HK-2 (cell line): ENCODE data around the gene GAB2.
"Not testable (repeated sequence)": the region's sequence is repeated elsewhere in the genome, so short reads cannot be mapped to it uniquely, and the experiment has no call there.

ENCODE experiments used
- DNase-seq: peaks from one replicate; pipeline ENCODE4 v3.0.0-alpha.2; 2018; ENCODE audit not compliant: unreplicated experiment

The GAB2 gene

DNA sequence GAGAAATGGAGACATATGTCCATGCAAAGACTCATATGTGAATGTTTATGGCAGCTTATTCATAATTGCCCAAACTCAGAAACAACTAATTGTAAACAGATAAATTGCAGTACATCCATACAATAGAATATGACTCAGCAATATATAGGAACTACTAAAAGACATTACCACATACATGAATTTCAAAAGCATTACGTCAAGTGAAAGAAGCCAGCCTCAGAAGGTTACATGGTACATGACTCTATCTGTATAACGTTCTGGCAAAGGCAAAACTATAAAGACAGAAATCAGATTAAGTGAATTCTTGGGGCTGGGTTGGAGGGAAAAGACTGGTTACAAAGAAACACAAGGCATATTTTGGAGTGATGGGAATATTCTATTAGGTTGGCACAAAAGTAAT lies 236.4 kb downstream of the GAB2 start:
- DNase-seq, result no peak

DNA sequence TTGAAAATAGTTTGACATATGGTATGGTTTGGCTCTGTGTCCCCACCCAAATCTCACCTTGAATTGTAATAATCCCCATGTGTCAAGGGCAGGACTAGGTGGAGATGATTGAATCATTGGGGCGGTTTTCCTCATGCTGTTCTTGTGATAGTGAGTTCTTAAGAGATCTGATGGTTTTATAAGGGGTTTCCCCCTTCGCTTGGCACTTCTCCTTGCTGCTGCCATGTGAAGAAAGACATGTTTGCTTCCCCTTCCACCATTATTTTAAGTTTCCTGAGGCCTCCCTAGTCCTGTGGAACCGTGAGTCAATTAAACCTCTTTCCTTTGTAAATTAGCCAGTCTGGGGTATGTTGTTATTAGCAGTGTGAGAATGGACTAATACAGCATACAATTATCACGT lies 236.9 kb downstream of the GAB2 start:
- DNase-seq, result no peak

DNA sequence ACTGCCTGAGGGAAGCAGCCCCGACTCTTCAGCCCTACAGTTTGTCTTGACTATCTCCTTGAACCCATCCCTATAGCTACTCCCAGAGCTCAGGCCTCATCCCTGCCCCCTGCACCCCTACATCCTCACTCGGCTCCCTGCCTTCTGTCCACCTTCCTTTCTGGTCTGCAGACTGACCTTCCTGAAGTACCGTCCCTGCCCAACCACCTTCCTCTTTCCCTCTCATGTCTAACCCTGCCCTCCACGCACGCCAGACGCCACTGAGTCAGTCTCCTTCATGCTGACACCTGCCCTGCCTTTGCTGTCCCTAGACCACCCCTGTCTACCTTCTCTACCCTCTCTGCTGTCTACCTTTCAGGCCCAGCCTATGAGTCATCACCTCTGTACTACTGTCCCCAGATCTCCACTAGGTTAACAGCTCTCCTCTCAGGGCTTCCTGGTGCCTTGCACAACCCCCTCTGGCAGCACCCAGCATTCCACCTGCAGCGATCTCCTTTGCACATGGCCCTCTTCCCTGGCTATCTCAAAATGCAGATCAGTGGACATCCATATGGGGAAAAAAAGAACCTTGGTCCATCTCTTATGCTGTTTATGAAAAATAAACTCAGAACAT lies 238.1 kb downstream of the GAB2 start:
- no peak for DNase-seq

DNA sequence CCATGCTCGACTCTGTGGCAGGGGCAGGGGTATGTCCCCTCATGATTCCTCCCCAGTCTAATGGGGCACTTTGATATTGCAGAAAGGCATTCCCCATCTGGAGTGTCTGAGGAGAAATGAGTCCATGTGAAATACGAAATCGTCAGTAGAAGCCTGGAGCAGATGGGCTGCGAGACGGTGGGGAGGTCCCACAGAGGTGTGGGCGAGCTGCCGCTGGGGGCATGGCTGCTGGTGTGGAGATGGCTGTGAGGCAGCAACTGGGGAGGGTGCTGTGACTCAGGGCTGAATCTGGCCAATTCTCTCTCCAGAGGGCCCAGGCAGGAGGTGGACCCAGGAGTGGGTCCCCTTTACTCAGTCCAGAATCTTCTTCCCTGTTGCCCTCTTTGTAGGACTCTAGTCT lies 240.4 kb downstream of the GAB2 start:
- DNase-seq, result no peak

DNA sequence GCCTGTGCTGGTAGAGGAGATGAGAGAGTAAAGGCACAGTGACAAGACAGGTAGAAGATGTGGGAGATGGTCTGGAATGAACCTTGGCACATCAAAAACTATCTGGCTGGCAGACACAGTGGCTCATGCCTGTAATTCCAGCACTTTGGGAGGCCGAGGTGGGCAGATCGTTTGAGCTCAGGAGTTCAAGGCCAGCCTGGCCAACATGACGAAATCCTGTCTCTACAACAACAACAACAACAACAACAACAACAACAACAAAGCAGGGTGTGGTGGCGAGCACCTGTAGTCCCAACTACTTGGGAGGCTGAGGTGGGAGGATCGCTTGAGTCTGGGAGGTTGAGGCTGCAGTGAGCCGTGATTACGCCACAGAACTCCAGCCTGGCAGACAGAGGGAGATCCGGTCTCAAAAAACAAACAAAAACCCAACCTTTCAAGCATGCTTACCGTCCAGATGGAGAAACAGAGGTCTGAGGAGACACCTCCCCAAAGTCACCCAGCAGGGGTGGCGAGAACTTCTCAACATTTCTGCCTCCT lies 240.9 kb downstream of the GAB2 start:
- no peak for DNase-seq

DNA sequence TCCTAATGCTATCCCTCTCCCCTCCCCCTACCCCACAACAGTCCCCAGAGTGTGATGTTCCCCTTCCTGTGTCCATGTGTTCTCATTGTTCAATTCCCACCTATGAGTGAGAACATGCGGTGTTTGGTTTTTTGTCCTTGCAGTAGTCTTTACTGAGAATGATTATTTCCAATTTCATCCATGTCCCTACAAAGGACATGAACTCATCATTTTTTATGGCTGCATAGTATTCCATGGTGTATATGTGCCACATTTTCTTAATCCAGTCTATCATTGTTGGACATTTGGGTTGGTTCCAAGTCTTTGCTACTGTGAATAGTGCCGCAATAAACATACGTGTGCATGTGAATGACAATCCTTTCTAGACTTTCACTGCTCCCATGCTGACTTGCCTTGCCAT lies 241.8 kb downstream of the GAB2 start:
- not testable (repeated sequence) for DNase-seq

DNA sequence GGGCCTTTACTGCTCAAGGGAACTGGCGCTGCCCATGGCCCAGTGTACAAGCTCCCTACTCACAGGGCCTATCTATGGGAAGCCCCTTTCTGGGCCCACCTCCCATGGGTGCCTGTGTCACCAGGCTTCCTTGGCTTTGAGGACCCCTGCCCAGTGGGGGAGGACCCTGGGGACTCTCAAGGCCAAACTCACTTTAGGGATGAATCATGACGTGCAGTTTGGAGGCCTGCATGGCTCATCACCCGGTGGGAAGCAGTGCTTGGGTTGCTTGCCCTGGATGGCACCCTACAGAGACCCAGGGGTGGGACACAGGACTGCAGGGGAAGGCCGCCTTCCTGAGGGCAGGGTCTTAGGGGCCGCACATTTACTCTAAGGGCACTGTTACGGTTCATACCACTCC lies 245.7 kb downstream of the GAB2 start:
- DNase-seq, result no peak

DNA sequence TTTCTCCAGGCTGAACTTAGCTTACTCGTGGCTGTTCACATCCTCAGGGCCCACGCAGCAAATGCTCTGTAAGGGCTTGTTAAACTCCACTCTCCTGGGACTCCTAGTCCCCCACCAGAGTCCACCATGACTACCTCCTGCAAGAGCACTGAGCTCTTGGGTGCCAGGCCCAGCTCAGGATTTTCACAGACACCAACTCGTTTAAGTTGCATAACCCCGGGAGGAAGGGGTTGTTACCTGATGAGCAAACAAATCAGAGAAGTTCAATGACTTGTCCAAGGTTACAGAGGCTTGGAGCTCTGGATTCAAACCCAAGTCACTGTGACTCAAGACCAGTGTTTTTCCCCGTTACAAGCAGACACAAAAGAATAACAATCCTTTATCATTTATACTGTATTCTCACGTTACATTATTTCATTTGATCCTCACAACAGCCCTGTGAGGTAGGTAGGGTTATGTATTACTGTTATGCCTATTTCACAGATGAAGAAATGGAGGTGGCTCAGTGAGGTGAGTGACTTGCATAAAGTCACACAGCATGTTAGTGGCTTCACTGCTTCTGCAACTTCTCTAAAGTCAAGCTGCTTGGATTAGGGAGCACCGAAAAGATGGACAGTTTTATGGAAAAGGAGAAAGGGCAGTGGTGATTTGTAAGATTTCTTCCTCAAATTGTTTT lies 246.6 kb downstream of the GAB2 start:
- DNase-seq, result no peak

DNA sequence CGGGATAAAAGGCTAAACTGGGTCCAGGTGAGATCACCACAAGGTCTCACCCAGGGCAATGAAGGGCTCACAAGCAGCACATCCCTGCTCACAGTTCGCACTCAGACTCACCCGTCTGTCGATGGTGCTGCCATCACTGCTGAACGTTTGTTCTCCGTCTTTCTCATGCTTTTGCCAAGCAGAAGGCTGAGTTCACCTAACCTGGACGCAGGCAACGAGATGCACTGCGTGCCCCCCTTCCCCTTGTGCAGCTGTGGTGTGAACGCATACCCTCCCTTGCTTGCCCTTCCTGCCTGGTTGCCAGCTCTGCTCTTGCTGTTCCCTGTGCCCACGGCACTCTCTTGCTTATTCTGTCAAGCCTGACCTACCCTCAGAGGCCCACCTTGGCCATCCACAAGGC lies 247.2 kb downstream of the GAB2 start:
- DNase-seq, result no peak

DNA sequence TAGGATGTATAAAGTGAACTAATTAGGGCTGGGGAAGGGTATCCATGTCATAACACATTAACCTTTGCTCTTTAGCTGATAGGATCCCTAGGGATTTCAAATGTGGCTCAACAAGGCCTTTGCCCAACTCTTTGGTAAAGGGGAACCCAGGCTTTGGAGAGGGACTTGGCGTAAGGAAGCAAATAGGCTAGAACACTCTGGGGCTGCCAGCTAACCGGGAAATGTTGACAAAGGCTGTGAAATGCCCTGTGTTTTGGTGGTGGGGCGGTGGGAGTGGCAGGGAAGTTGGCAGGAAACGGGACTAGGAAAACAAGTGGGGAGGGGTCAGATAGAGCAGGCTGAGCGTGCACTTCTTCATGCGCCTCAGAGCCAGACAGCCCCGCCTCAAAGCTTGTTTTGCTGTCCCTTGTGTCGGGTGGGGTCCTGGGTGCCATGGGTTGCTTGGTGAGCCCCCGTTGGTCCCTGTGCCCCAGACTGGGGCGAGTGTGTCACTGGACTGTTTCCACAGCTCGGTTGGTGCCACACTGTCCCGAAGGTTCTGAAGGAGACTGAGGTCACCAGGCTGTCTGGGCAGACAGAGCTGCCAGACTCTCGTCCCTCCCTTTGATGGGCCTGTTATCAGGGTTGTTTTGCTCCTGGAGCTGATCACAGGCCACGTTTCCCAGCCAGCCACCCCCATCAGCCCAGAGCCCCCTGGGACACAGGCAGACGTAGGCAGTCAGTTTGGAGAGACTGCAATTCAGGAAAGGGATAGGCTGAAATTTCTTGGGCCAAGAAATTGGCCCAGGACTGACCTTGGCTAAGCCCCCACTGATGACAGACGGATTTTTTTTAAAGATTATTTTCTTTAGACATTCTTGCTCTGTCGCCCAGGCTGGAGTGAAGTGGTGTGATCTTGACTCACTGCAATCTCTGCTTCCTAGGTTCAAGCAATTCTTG lies 248.8 kb downstream of the GAB2 start:
- no peak for DNase-seq

DNA sequence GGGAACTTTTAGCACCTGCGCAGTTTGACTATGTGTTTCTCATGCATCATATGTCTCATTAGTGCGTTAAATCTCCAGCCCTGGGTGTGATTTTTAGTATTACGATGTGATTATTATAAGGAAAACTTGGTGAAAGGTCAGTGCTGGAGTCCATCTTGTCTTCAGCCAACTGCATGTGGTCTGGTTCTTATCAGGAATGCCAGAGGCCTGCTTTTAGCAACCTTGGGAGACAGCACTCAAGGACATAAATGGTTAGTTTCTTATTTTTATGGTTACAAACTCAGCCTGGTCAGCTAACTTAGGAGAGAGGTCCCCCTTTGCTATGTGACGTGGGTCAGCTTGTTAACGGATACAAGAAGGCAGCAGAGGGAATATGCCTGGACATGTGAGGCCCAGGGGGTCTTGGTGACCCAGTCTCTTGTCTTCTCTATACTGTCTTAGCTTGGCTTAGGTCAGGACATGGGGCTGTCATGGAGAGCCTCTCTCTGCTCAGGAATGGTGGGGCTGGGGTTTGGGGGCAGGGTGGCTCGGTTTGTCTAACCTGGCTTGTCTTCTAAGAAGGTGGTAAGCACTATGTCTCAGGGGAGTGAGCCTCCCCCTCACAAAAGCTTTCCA lies 250.7 kb downstream of the GAB2 start:
- DNase-seq, result no peak
